ENCODE measurements around the gene UBC. TPM values are rescaled to one million over a fixed set of nuclear protein-coding genes. Genes with fewer than 3 reads are reported as not detected.
A peak's percentile ranks its signal among the peaks of the same experiment; 100 is the strongest.
"Not testable (repeated sequence)": the region's sequence is repeated elsewhere in the genome, so short reads cannot be mapped to it uniquely, and the experiment has no call there.

UBC gene
- total RNA-seq, 1 donor from 2014 or later, result 1,214 TPM

DNA sequence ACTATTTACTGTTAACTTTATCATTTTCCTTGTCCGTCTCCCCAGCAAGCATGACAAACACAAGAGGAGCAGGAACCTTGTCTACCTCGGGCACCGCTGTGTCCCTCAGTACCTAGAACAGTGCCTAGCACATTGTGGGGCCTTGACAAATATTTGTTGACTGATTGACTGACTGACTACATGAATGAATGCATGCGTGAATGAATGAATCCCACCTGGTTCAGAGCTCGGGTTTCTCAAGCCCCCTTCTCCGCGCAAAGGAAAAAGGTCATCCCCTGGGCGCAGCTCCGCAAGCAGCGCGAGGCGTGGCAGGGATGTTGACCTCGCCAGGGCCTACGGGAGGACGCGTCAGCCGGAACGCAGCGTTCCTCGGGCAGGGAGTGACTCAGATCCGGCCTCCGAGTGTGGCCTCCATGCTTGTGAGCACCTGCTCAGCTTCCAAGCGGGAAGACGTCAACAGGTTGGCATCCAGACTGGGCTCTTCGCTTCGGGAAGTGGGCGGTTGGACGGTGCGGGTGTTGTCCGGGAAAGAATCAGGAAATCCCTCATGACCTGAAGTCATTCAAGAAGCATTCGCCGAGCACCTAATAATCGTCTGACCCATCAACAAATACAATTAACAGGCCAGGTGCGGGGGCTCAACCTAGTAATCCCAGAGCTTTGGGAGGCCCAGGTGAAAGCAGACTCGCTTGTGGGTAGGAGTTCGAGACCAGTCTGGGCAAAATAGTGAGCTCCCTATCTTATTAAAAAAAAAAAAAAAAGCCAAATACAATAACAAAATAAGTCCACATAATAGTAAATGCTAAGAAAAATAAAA lies 13.9 kb upstream of the UBC start:
- Mint-ChIP-seq H3K36me3 (ENCODE audit: low read depth, unreplicated experiment) (no peaks in the 10 kb centered on the region), H3K4me1 (ENCODE audit: low read depth, unreplicated experiment) (peaks cover 9% of the 10 kb centered on the region), H3K27me3 (ENCODE audit: low read depth, unreplicated experiment) (peaks cover 2% of the 10 kb centered on the region), H3K27ac (ENCODE audit: unreplicated experiment) (peak overlapping the region; percentile 88), H3K4me3 (ENCODE audit: unreplicated experiment) (peak overlapping the region; percentile 89), H3K9me3 (ENCODE audit: unreplicated experiment) (no peaks in the 10 kb centered on the region)
- Histone ChIP-seq H3K4me1 (ENCODE audit: insufficient read depth, low read length) (peaks cover 13% of the 10 kb centered on the region), H4K20me1 (ENCODE audit: insufficient read depth, low read length) (no peaks in the 10 kb centered on the region), H3K79me2 (ENCODE audit: insufficient read depth, low read length) (no peaks in the 10 kb centered on the region), H3K27ac (ENCODE audit: low read depth, low read length) (peak overlapping the region; percentile 82), H2AFZ (ENCODE audit: low read depth, low read length) (peak overlapping the region; percentile 36), H3K36me3 (ENCODE audit: insufficient read depth, low read length) (no peaks in the 10 kb centered on the region), H3K9me3 (ENCODE audit: insufficient read depth, low read depth, low read length) (no peaks in the 10 kb centered on the region), H3K9ac (ENCODE audit: low read length) (peak overlapping the region; percentile 91), H3K4me2 (ENCODE audit: low read length) (peak overlapping the region; percentile 94), H3K27me3 (ENCODE audit: insufficient read depth, low read length) (no peaks in the 10 kb centered on the region), H3K4me3 (ENCODE audit: insufficient read depth, low read depth, low read length) (peak overlapping the region; percentile 48)
- FAIRE-seq (no peak), DNase-seq (ENCODE audit: low read depth) (peak; percentile 94)
- TF ChIP-seq, protein P1, sequence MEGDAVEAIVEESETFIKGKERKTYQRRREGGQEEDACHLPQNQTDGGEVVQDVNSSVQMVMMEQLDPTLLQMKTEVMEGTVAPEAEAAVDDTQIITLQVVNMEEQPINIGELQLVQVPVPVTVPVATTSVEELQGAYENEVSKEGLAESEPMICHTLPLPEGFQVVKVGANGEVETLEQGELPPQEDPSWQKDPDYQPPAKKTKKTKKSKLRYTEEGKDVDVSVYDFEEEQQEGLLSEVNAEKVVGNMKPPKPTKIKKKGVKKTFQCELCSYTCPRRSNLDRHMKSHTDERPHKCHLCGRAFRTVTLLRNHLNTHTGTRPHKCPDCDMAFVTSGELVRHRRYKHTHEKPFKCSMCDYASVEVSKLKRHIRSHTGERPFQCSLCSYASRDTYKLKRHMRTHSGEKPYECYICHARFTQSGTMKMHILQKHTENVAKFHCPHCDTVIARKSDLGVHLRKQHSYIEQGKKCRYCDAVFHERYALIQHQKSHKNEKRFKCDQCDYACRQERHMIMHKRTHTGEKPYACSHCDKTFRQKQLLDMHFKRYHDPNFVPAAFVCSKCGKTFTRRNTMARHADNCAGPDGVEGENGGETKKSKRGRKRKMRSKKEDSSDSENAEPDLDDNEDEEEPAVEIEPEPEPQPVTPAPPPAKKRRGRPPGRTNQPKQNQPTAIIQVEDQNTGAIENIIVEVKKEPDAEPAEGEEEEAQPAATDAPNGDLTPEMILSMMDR (IDR thresholded peaks at IDR 0.05; ENCODE audit: insufficient read depth, low read depth, low read length), result no peak
- no peak for TF ChIP-seq EZH2 (IDR thresholded peaks at IDR 0.05; ENCODE audit: insufficient read depth, low read length)

DNA sequence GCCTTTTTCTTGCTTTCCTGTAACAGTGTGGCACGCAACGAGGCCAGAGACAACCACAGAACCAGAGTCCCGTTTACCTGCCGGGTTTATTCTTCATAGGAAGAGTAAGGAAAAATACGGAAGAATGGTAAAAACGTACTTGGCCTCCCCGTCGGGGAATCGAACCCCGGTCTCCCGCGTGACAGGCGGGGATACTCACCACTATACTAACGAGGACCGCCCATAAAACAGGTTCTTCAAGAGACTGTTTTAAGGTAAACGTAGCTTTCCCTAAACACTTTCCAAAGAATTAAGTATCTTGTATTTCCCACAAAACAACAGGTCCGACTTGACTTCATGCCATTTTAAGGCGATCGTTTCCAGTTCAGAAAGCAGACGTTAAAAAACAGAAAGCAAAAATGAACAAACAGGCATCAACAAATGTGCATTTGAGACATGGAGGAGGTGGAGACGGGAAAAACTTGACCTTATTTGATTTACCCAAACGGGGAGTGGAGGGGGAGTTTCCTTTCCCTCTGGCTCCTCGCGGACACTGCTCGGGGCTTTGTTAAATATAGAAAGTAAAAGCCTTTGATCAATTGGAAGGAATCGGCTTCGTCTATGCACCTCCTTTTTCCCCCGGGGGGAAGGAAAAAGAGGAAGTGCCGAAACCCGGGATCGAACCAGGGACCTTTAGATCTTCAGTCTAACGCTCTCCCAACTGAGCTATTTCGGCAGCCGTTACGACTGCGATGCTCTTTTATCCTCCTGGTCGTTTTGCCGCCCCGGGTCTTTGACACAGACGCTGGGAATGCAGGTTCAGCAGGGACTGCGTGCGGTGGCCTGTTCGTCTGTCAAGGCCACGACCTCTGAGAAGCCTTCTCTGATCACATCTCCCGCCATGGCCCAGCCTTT lies 13.0 kb upstream of the UBC start:
- no peaks in the 10 kb centered on the region for H3K36me3 ChIP-seq (ENCODE audit: insufficient read depth, low read length)
- H3K79me2 ChIP-seq (ENCODE audit: insufficient read depth, low read length), result no peaks in the 10 kb centered on the region
- no peaks in the 10 kb centered on the region for H3K36me3 Mint-ChIP-seq (ENCODE audit: low read depth, unreplicated experiment)
- peak overlapping the region; percentile 36 for H2AFZ ChIP-seq (ENCODE audit: low read depth, low read length)
- H3K9me3 ChIP-seq (ENCODE audit: insufficient read depth, low read depth, low read length), result no peaks in the 10 kb centered on the region
- peak overlapping the region; percentile 89 for H3K4me3 Mint-ChIP-seq (ENCODE audit: unreplicated experiment)
- H3K27me3 Mint-ChIP-seq (ENCODE audit: low read depth, unreplicated experiment), result peaks cover 2% of the 10 kb centered on the region
- no peaks in the 10 kb centered on the region for H4K20me1 ChIP-seq (ENCODE audit: insufficient read depth, low read length)
- H3K4me1 Mint-ChIP-seq (ENCODE audit: low read depth, unreplicated experiment), result peaks cover 9% of the 10 kb centered on the region
- peak; percentile 61 for DNase-seq (ENCODE audit: low read depth)
- TF ChIP-seq, protein P1 (IDR thresholded peaks at IDR 0.05; ENCODE audit: insufficient read depth, low read depth, low read length), result no peak
- TF ChIP-seq EZH2 (IDR thresholded peaks at IDR 0.05; ENCODE audit: insufficient read depth, low read length), result no peak
- FAIRE-seq, result no peak
- peak overlapping the region; percentile 94 for H3K4me2 ChIP-seq (ENCODE audit: low read length)
- peaks cover 13% of the 10 kb centered on the region for H3K4me1 ChIP-seq (ENCODE audit: insufficient read depth, low read length)
- peak overlapping the region; percentile 91 for H3K9ac ChIP-seq (ENCODE audit: low read length)
- H3K27me3 ChIP-seq (ENCODE audit: insufficient read depth, low read length), result no peaks in the 10 kb centered on the region
- H3K9me3 Mint-ChIP-seq (ENCODE audit: unreplicated experiment), result no peaks in the 10 kb centered on the region
- H3K27ac Mint-ChIP-seq (ENCODE audit: unreplicated experiment), result peak overlapping the region; percentile 88
- peak overlapping the region; percentile 90 for H3K27ac ChIP-seq (ENCODE audit: low read depth, low read length)
- peak overlapping the region; percentile 89 for H3K4me3 ChIP-seq (ENCODE audit: insufficient read depth, low read depth, low read length)

DNA sequence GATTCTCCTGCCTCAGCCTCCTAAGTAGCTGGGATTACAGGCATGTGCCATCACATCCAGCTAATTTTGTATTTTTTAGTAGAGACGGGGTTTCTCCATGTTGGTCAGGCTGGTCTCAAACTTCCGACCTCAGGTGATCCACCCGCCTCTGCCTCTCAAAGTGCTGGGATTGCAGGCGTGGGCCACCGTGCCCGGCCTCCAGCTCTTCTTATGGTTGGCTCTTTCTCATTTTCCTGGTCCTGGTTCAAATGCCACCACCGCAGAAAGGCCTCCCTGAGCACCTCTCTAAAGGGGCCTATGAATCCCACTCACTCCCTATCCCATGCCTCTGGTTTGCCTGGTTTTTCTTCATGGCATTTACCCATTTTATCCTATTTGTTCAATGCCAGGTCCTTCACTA lies 11.3 kb upstream of the UBC start:
- not testable (repeated sequence) for H3K79me2 ChIP-seq (ENCODE audit: insufficient read depth, low read length); H3K9me3 Mint-ChIP-seq (ENCODE audit: unreplicated experiment); H3K4me3 ChIP-seq (ENCODE audit: insufficient read depth, low read depth, low read length); H3K36me3 Mint-ChIP-seq (ENCODE audit: low read depth, unreplicated experiment); FAIRE-seq; H3K27me3 Mint-ChIP-seq (ENCODE audit: low read depth, unreplicated experiment); H4K20me1 ChIP-seq (ENCODE audit: insufficient read depth, low read length); H3K36me3 ChIP-seq (ENCODE audit: insufficient read depth, low read length); H3K9me3 ChIP-seq (ENCODE audit: insufficient read depth, low read depth, low read length); H3K27ac Mint-ChIP-seq (ENCODE audit: unreplicated experiment); H3K27me3 ChIP-seq (ENCODE audit: insufficient read depth, low read length); H3K4me3 Mint-ChIP-seq (ENCODE audit: unreplicated experiment); H3K4me2 ChIP-seq (ENCODE audit: low read length); H3K9ac ChIP-seq (ENCODE audit: low read length); H3K27ac ChIP-seq (ENCODE audit: low read depth, low read length); DNase-seq (ENCODE audit: low read depth); H2AFZ ChIP-seq (ENCODE audit: low read depth, low read length)
- peaks cover 24% of the 10 kb centered on the region for H3K4me1 ChIP-seq (ENCODE audit: insufficient read depth, low read length)
- H3K4me1 Mint-ChIP-seq (ENCODE audit: low read depth, unreplicated experiment), result peaks cover 19% of the 10 kb centered on the region
